ENCODE data around the gene SPOCK1.

DNA sequence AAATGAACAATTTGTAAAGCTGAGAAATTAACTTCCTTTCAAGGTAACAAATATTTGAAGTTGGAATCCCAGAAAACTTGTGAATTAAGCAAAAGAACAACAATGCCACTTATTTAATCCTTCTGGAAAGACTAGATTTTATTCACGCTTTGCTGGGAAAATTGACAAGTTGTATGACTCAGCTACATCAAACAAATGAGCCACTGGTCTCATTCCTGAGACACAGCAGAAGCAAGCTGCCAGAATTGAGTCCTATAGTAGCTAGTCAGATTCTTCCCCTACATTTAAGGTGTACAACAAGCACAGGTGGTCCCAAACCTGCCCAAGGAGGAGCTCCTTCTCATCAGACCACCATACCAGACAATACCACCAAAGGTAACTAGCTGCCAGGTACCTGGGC lies 280.7 kb downstream of the SPOCK1 start:
- TF ChIP-seq POLR2AphosphoS5 (IDR thresholded peaks at IDR 0.05; ENCODE audit: low read depth, low read length) (no peak), REST (IDR thresholded peaks at IDR 0.05; ENCODE audit: insufficient read depth in 1 of 2, low read depth in 2 of 2, low read length in 2 of 2) (no peak), TAF1 (IDR thresholded peaks at IDR 0.05; ENCODE audit: borderline replicate concordance, insufficient read depth, low read length) (no peak)
